ENCODE results near the gene CTNNA1. TPM values are rescaled to one million over a fixed set of nuclear protein-coding genes. Genes with fewer than 3 reads are reported as not detected.

The CTNNA1 gene
- polyA plus RNA-seq, 3 donors = 56.6 to 84.5 (median 66.2) TPM

DNA sequence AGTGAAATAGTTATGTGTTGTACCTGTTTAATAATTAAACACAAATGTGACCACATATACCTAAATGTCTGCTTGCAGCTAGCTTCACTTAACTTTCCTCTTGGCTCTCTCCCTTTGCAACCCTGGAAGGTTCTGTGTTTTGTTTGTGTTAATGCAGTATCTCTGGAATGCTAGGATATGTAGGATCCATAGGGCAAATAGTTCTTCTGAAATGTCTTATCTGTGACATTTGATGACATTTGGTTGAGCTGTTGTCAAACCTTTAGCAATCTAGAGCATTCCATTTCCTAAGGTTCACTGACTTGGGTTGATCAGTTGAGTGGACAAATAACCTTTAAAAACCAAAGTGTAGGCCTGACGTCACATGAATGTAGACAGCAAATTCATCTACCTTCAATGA, 21.8 kb downstream of the CTNNA1 start:
- H3K79me2 ChIP-seq (ENCODE audit: insufficient read depth, low read length) = peaks cover 69% of the 10 kb centered on the region
- H3K36me3 Mint-ChIP-seq = peaks cover 13 to 27% of the 10 kb centered on the region in 2 donors
- intact Hi-C loops (cut with micrococcal nuclease) = no loop called here
- TF ChIP-seq, protein P1, sequence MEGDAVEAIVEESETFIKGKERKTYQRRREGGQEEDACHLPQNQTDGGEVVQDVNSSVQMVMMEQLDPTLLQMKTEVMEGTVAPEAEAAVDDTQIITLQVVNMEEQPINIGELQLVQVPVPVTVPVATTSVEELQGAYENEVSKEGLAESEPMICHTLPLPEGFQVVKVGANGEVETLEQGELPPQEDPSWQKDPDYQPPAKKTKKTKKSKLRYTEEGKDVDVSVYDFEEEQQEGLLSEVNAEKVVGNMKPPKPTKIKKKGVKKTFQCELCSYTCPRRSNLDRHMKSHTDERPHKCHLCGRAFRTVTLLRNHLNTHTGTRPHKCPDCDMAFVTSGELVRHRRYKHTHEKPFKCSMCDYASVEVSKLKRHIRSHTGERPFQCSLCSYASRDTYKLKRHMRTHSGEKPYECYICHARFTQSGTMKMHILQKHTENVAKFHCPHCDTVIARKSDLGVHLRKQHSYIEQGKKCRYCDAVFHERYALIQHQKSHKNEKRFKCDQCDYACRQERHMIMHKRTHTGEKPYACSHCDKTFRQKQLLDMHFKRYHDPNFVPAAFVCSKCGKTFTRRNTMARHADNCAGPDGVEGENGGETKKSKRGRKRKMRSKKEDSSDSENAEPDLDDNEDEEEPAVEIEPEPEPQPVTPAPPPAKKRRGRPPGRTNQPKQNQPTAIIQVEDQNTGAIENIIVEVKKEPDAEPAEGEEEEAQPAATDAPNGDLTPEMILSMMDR (IDR thresholded peaks at IDR 0.05) = no peak
- H3K4me3 ChIP-seq (replicated peaks in 1 of 3; ENCODE audit: low read depth in 2 of 3, low read length in 3 of 3) = no peak overlapping the region
- H3K9me3 ChIP-seq (replicated peaks in 1 of 2; ENCODE audit: control insufficient read depth in 1 of 2, insufficient read depth in 1 of 2, low read length in 2 of 2) = no peaks in the 10 kb centered on the region
- no peaks in the 10 kb centered on the region for H3K4me1 ChIP-seq (ENCODE audit: control insufficient read depth in 1 of 2, insufficient read depth in 2 of 2, low read length in 2 of 2)
- no peaks in the 10 kb centered on the region for H3K27me3 ChIP-seq (ENCODE audit: control insufficient read depth in 2 of 2, insufficient read depth in 2 of 2, low read length in 2 of 2)
- peaks cover 0 to 3% (median 0%) of the 10 kb centered on the region in 3 donors for H3K27me3 Mint-ChIP-seq (ENCODE audit: low read depth in 3 of 3)
- H3K27ac Mint-ChIP-seq = no peak overlapping the region
- no peak for DNase-seq
- no CpG with 5 or more reads among the region's 1 CpG for WGBS (ENCODE audit: insufficient coverage)
- H3K36me3 ChIP-seq (replicated peaks in 1 of 2; ENCODE audit: control insufficient read depth in 1 of 2, insufficient read depth in 2 of 2, low read length in 2 of 2) = peaks cover 5 to 19% of the 10 kb centered on the region in 2 donors
- no peak overlapping the region for H3K4me3 Mint-ChIP-seq
- H3K4me2 ChIP-seq (replicated peaks; ENCODE audit: extremely low read depth, low read length, poor library complexity, severe bottlenecking) = no peak overlapping the region
- H2AFZ ChIP-seq (ENCODE audit: insufficient read depth, low read depth, low read length, poor library complexity, severe bottlenecking) = no peak overlapping the region
- H3K9me3 Mint-ChIP-seq = peaks cover 0 to 5% (median 2%) of the 10 kb centered on the region in 7 donors
- no peak overlapping the region for H3K9ac ChIP-seq (ENCODE audit: insufficient read depth, low read length, poor library complexity, severe bottlenecking)
- H3K4me1 Mint-ChIP-seq = no peaks in the 10 kb centered on the region
- H4K20me1 ChIP-seq (ENCODE audit: insufficient read depth, low read length) = peaks cover 77% of the 10 kb centered on the region
- no peak overlapping the region for H3K27ac ChIP-seq (ENCODE audit: low read depth in 1 of 2, low read length in 2 of 2)

DNA sequence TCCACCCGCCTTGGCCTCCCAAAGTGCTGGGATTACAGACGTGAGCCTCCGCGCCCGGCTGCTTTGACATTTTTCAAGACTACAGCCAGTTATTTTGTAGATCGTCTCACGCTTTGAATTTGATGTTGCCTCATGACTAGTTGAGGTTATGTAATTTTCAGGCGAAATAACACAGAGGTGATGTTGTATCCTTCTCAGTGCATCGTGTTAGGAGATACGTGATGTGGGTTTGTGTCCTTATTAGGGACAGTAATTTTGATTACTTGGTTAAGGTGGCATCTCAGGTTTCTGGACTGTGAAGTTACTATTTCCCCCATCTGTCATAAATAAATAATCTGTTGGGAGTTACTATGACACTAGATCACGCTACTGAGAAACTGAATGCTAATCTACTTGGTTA, 25.0 kb downstream of the CTNNA1 start:
- Histone ChIP-seq H3K4me3 (replicated peaks in 1 of 3; ENCODE audit: low read depth in 2 of 3, low read length in 3 of 3) (no peak overlapping the region), H3K9me3 (replicated peaks in 1 of 2; ENCODE audit: control insufficient read depth in 1 of 2, insufficient read depth in 1 of 2, low read length in 2 of 2) (no peaks in the 10 kb centered on the region), H3K79me2 (ENCODE audit: insufficient read depth, low read length) (peaks cover 41% of the 10 kb centered on the region), H3K4me2 (replicated peaks; ENCODE audit: extremely low read depth, low read length, poor library complexity, severe bottlenecking) (no peak overlapping the region), H3K9ac (ENCODE audit: insufficient read depth, low read length, poor library complexity, severe bottlenecking) (no peak overlapping the region), H3K27me3 (ENCODE audit: control insufficient read depth in 2 of 2, insufficient read depth in 2 of 2, low read length in 2 of 2) (no peaks in the 10 kb centered on the region), H2AFZ (ENCODE audit: insufficient read depth, low read depth, low read length, poor library complexity, severe bottlenecking) (no peak overlapping the region), H3K4me1 (ENCODE audit: control insufficient read depth in 1 of 2, insufficient read depth in 2 of 2, low read length in 2 of 2) (no peaks in the 10 kb centered on the region), H3K36me3 (replicated peaks in 1 of 2; ENCODE audit: control insufficient read depth in 1 of 2, insufficient read depth in 2 of 2, low read length in 2 of 2) (peaks cover 18 to 40% of the 10 kb centered on the region in 2 donors), H4K20me1 (ENCODE audit: insufficient read depth, low read length) (peaks cover 72% of the 10 kb centered on the region), H3K27ac (ENCODE audit: low read depth in 1 of 2, low read length in 2 of 2) (no peak overlapping the region)
- no peak for DNase-seq
- peaks cover 28 to 41% of the 10 kb centered on the region in 2 donors for H3K36me3 Mint-ChIP-seq
- TF ChIP-seq, protein P1 (IDR thresholded peaks at IDR 0.05) = no peak
- no peak overlapping the region for H3K4me3 Mint-ChIP-seq
- no peaks in the 10 kb centered on the region for H3K4me1 Mint-ChIP-seq
- no peak overlapping the region for H3K27ac Mint-ChIP-seq
- 97% methylated on average over 8 of the region's 11 CpGs for WGBS (ENCODE audit: insufficient coverage)
- H3K27me3 Mint-ChIP-seq (ENCODE audit: low read depth in 3 of 3) = peaks cover 0 to 3% (median 0%) of the 10 kb centered on the region in 3 donors
- intact Hi-C loops (cut with micrococcal nuclease) = no loop called here
- peaks cover 0 to 5% (median 2%) of the 10 kb centered on the region in 7 donors for H3K9me3 Mint-ChIP-seq

Data from CD14-positive monocyte (primary cell).